ENCODE results near the gene PID1.

Gene PID1

GRCh38 chr2:229059331-229060033 is 211.6 kb downstream of the PID1 start:
- DNase-seq, result no peak

- DNase-seq, result no peak
These were observed 213.0 kb downstream of the PID1 start for GRCh38 chr2:229057976-229058553.

- no peak for DNase-seq
These were observed 216.8 kb downstream of the PID1 start for GRCh38 chr2:229054311-229054710.

- DNase-seq, result no peak
These were observed 219.3 kb downstream of the PID1 start for GRCh38 chr2:229051798-229052197.

GRCh38 chr2:229050133-229050532 is 221.0 kb downstream of the PID1 start:
- DNase-seq, result no peak

- no peak for DNase-seq
These were observed 223.0 kb downstream of the PID1 start for GRCh38 chr2:229048134-229048533.

GRCh38 chr2:229045671-229046070 is 225.4 kb downstream of the PID1 start:
- peak; percentile 75 for DNase-seq

- no peak for DNase-seq
These were observed 226.5 kb downstream of the PID1 start for GRCh38 chr2:229044581-229044980.

GRCh38 chr2:229043681-229044080 is 227.4 kb downstream of the PID1 start:
- DNase-seq, result no peak

- no peak for DNase-seq
These were observed 228.7 kb downstream of the PID1 start for GRCh38 chr2:229042349-229042748.

GRCh38 chr2:229041691-229042090 is 229.4 kb downstream of the PID1 start:
- DNase-seq, result no peak

- DNase-seq, result no peak
These were observed 233.5 kb downstream of the PID1 start for GRCh38 chr2:229037621-229038020.

GRCh38 chr2:229033816-229034215 is 237.3 kb downstream of the PID1 start:
- DNase-seq, result no peak

GRCh38 chr2:229032608-229033234 is 238.4 kb downstream of the PID1 start:
- no peak for DNase-seq

- no peak for DNase-seq
These were observed 243.6 kb downstream of the PID1 start for GRCh38 chr2:229027353-229028105.

- no peak for DNase-seq
These were observed 245.4 kb downstream of the PID1 start for GRCh38 chr2:229025653-229026052.

GRCh38 chr2:229022652-229023051 is 248.4 kb downstream of the PID1 start:
- no peak for DNase-seq

- DNase-seq, result no peak
These were observed 249.0 kb downstream of the PID1 start for GRCh38 chr2:229022071-229022470.

GRCh38 chr2:229009816-229010215 is 261.3 kb downstream of the PID1 start:
- DNase-seq, result no peak

GRCh38 chr2:229003256-229003655 is 267.8 kb downstream of the PID1 start:
- no peak for DNase-seq

- DNase-seq, result no peak
These were observed 269.9 kb downstream of the PID1 start for GRCh38 chr2:229001196-229001595.

GRCh38 chr2:228999326-228999725 is 271.8 kb downstream of the PID1 start:
- no peak for DNase-seq

- no peak for DNase-seq
These were observed 282.3 kb downstream of the PID1 start for GRCh38 chr2:228988786-228989185.

Data from islet precursor cell (in vitro differentiated cells).